ENCODE measurements around the gene NETO1.

The NETO1 gene

GRCh38 chr18:72720116-72720515 is 147.7 kb downstream of the NETO1 start:
- DNase-seq (ENCODE audit: insufficient read length, low spot score) (no peak), FAIRE-seq (no peak)
- no peak for TF ChIP-seq SPI1 (IDR thresholded peaks at IDR 0.05; ENCODE audit: low read depth, low read length)
- TF ChIP-seq TAF1 (IDR thresholded peaks at IDR 0.05; ENCODE audit: low read depth, low read length) = no peak
- no peak for TF ChIP-seq POLR2A (IDR thresholded peaks at IDR 0.05; ENCODE audit: low read depth, low read length)
- no peak for TF ChIP-seq POLR2AphosphoS5 (IDR thresholded peaks at IDR 0.05; ENCODE audit: low read depth, low read length)
- TF ChIP-seq POU2F2 (IDR thresholded peaks at IDR 0.05; ENCODE audit: low read depth, low read length) = no peak
- no peak for TF ChIP-seq PAX5 (IDR thresholded peaks at IDR 0.05; ENCODE audit: insufficient read depth, low read length, severe bottlenecking)

GRCh38 chr18:72704202-72704601 is 163.6 kb downstream of the NETO1 start:
- FAIRE-seq (no peak), DNase-seq (ENCODE audit: insufficient read length, low spot score) (no peak)
- TF ChIP-seq POLR2AphosphoS5 (IDR thresholded peaks at IDR 0.05; ENCODE audit: low read depth, low read length) (no peak), TAF1 (IDR thresholded peaks at IDR 0.05; ENCODE audit: low read depth, low read length) (no peak), PAX5 (IDR thresholded peaks at IDR 0.05; ENCODE audit: insufficient read depth, low read length, severe bottlenecking) (no peak), SPI1 (IDR thresholded peaks at IDR 0.05; ENCODE audit: low read depth, low read length) (no peak), POLR2A (IDR thresholded peaks at IDR 0.05; ENCODE audit: low read depth, low read length) (no peak), POU2F2 (IDR thresholded peaks at IDR 0.05; ENCODE audit: low read depth, low read length) (no peak)

- TF ChIP-seq POLR2AphosphoS5 (IDR thresholded peaks at IDR 0.05; ENCODE audit: low read depth, low read length) (no peak), POLR2A (IDR thresholded peaks at IDR 0.05; ENCODE audit: low read depth, low read length) (no peak), TAF1 (IDR thresholded peaks at IDR 0.05; ENCODE audit: low read depth, low read length) (no peak), POU2F2 (IDR thresholded peaks at IDR 0.05; ENCODE audit: low read depth, low read length) (no peak), PAX5 (IDR thresholded peaks at IDR 0.05; ENCODE audit: insufficient read depth, low read length, severe bottlenecking) (no peak), SPI1 (IDR thresholded peaks at IDR 0.05; ENCODE audit: low read depth, low read length) (no peak)
- DNase-seq (ENCODE audit: insufficient read length, low spot score) (no peak), FAIRE-seq (no peak)
Measured at GRCh38 chr18:72700961-72701710, 166.7 kb downstream of the NETO1 start.

GRCh38 chr18:72697706-72698105 is 170.1 kb downstream of the NETO1 start:
- TF ChIP-seq SPI1 (IDR thresholded peaks at IDR 0.05; ENCODE audit: low read depth, low read length) (no peak), PAX5 (IDR thresholded peaks at IDR 0.05; ENCODE audit: insufficient read depth, low read length, severe bottlenecking) (no peak), TAF1 (IDR thresholded peaks at IDR 0.05; ENCODE audit: low read depth, low read length) (no peak), POLR2A (IDR thresholded peaks at IDR 0.05; ENCODE audit: low read depth, low read length) (no peak), POLR2AphosphoS5 (IDR thresholded peaks at IDR 0.05; ENCODE audit: low read depth, low read length) (no peak), POU2F2 (IDR thresholded peaks at IDR 0.05; ENCODE audit: low read depth, low read length) (no peak)
- DNase-seq (ENCODE audit: insufficient read length, low spot score) (no peak), FAIRE-seq (no peak)

GRCh38 chr18:72692595-72692994 is 175.2 kb downstream of the NETO1 start:
- DNase-seq (ENCODE audit: insufficient read length, low spot score) = no peak
- TF ChIP-seq POU2F2 (IDR thresholded peaks at IDR 0.05; ENCODE audit: low read depth, low read length) (no peak), PAX5 (IDR thresholded peaks at IDR 0.05; ENCODE audit: insufficient read depth, low read length, severe bottlenecking) (no peak), POLR2AphosphoS5 (IDR thresholded peaks at IDR 0.05; ENCODE audit: low read depth, low read length) (no peak), SPI1 (IDR thresholded peaks at IDR 0.05; ENCODE audit: low read depth, low read length) (no peak), TAF1 (IDR thresholded peaks at IDR 0.05; ENCODE audit: low read depth, low read length) (no peak), POLR2A (IDR thresholded peaks at IDR 0.05; ENCODE audit: low read depth, low read length) (no peak)
- no peak for FAIRE-seq

Measured in GM12891 (cell line).